Right hindlimb (tissue), 1 donor: ENCODE measurements around the gene CKAP4.

Source experiments
- DNase-seq: peaks from one replicate; pipeline ENCODE4 v3.0.0-alpha.2; 2018

CKAP4 gene

GRCh38 chr12:106274575-106275121 is 26.8 kb upstream of the CKAP4 start:
- DNase-seq, result no peak

- DNase-seq, result no peak
Observed at GRCh38 chr12:106274012-106274411, 26.2 kb upstream of the CKAP4 start.

- no peak for DNase-seq
Observed at GRCh38 chr12:106273491-106273890, 25.7 kb upstream of the CKAP4 start.

GRCh38 chr12:106271575-106272505 is 24.0 kb upstream of the CKAP4 start:
- no peak for DNase-seq

GRCh38 chr12:106269150-106269771 is 21.4 kb upstream of the CKAP4 start:
- no peak for DNase-seq

GRCh38 chr12:106267535-106267934 is 19.7 kb upstream of the CKAP4 start:
- DNase-seq, result no peak

- DNase-seq, result no peak
Observed at GRCh38 chr12:106265116-106265515, 17.3 kb upstream of the CKAP4 start.

GRCh38 chr12:106258935-106259334 is 11.1 kb upstream of the CKAP4 start:
- DNase-seq, result no peak

- no peak for DNase-seq
Observed at GRCh38 chr12:106258226-106258625, 10.4 kb upstream of the CKAP4 start.

- DNase-seq, result no peak
Observed at GRCh38 chr12:106256524-106256923, 8.7 kb upstream of the CKAP4 start.

GRCh38 chr12:106255952-106256351 is 8.1 kb upstream of the CKAP4 start:
- DNase-seq, result no peak

GRCh38 chr12:106255493-106255892 is 7.7 kb upstream of the CKAP4 start:
- no peak for DNase-seq

GRCh38 chr12:106254724-106255123 is 6.9 kb upstream of the CKAP4 start:
- no peak for DNase-seq

- peak; percentile 53 for DNase-seq
Observed at GRCh38 chr12:106251631-106252455, 4.0 kb upstream of the CKAP4 start.

GRCh38 chr12:106249411-106250135 is 1.8 kb upstream of the CKAP4 start:
- no peak for DNase-seq

- no peak for DNase-seq
Observed at GRCh38 chr12:106248846-106249371, 1.1 kb upstream of the CKAP4 start.

GRCh38 chr12:106248312-106248845 is 559 bp upstream of the CKAP4 start:
- DNase-seq, result peak; percentile 85

- DNase-seq, result peak; percentile 73
Observed at GRCh38 chr12:106246891-106247673, 738 bp downstream of the CKAP4 start.

- no peak for DNase-seq
Observed at GRCh38 chr12:106245767-106246166, 2.1 kb downstream of the CKAP4 start.

- DNase-seq, result no peak
Observed at GRCh38 chr12:106243620-106244019, 4.2 kb downstream of the CKAP4 start.

GRCh38 chr12:106240821-106241220 is 7.0 kb downstream of the CKAP4 start:
- no peak for DNase-seq
